GM10847 (cell line): ENCODE data around the gene SAMD11.

Experiments used
- POLR2A ChIP-seq: IDR thresholded peaks from 2 replicates; pipeline ENCODE4 v1.6.1; 2011; ENCODE audit not compliant: insufficient read length; ENCODE audit errors: extremely low read depth

The SAMD11 gene, protein sequence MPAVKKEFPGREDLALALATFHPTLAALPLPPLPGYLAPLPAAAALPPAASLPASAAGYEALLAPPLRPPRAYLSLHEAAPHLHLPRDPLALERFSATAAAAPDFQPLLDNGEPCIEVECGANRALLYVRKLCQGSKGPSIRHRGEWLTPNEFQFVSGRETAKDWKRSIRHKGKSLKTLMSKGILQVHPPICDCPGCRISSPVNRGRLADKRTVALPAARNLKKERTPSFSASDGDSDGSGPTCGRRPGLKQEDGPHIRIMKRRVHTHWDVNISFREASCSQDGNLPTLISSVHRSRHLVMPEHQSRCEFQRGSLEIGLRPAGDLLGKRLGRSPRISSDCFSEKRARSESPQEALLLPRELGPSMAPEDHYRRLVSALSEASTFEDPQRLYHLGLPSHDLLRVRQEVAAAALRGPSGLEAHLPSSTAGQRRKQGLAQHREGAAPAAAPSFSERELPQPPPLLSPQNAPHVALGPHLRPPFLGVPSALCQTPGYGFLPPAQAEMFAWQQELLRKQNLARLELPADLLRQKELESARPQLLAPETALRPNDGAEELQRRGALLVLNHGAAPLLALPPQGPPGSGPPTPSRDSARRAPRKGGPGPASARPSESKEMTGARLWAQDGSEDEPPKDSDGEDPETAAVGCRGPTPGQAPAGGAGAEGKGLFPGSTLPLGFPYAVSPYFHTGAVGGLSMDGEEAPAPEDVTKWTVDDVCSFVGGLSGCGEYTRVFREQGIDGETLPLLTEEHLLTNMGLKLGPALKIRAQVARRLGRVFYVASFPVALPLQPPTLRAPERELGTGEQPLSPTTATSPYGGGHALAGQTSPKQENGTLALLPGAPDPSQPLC

DNA sequence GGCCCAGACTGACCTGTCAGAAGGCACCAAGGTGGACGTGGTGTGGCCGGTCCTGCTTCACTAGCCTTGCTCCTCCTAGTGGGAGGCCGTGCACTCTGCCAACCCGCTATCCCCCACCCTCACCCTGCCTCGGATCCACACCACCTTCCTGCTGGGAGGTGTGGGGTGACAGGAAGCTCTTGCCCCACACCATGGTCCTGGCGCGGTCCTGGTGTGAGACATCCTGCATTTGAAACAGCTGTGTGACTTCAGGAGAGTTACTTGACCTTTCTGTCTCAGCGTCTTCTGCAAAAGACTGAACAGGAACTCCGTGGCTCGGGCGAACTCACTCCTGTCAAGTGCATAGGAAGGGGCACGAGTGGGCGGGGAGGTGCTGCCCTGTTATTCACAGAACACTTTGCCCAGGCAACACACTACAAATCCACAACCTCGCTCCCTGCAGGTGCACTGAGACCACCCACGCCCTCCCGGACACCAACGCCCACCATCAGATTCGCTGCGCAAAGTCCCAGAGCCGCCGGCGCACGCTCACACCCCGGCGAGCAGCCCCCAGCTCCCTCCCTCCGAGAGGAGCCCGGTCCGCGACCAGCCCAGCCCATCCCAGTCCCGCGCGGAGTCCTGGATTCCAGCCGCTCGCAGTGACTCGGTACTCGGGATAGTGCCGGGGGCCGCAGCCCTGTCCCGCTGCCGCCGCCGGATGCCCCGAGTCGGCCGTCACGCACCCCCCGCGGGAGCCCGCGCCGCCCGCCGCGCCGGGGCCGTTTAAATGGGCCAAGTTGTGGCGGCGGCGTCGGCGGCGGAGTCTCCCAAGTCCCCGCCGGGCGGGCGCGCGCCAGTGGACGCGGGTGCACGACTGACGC lies at the start of gene SAMD11:
TSS of gene SAMD11 (plus strand) at position 793 of the 860 bp plus-strand sequence. CDS start 509 bp downstream, outside the sequence.
- no peak for TF ChIP-seq POLR2A

DNA sequence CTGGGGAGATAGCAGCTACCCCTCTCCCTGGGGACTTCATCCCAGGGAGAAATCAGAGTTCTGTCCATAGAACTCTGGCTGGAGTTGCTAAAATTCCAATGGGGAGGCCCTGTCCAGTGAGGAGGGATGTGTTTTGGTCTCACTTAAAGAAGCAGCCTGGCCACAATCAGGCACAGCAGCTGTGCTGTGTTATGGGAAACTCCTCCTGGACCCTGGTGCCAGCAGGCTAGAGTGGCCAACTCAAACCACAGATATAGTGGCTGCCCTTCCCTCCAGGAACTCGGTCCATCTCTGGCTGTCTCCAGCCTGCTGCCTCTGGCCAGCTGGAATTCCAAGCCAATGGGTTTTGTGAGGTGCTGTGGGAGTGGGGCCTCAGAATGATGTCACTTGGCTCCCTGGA lies 37.4 kb upstream of the SAMD11 start:
- no peak for TF ChIP-seq POLR2A

DNA sequence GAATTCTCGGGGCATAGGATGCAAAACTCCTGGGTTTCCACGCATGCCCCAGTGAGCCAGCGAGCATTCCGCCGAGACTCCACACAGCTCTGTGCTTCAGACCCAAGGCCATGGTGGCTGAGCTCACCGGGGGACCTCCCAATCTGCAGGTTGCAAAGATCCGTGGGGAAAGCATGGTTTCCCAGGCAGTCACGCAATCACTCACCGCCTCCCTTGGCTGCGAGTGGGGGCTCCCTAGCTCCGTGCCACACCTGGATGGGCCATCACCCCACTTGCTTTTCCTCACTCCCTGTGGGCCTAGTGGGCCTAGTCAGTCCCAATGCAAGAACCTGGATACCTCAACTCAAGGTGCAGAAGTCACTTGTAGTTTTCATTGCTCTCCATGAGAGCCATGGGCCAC lies 37.0 kb upstream of the SAMD11 start:
- TF ChIP-seq POLR2A, result no peak

DNA sequence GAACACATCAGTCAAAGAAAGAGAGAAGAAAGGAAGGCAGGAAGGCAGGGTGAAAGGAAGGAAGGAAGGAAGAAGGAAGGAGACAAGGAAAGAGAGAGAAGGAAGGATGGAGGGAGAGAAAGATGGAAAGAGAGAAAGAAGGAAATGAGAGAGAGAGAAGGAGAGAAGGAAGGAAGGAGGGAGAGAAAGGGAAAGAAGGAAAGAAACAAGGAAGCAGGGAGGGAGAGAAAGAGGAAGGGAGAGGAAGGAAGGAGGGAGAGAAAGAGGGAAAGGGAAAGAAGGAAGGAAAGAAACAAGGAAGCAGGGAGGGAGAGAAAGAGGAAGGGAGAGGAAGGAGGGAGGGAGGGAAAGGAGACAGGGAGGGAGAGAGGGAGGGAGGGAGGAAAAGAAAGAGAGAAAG lies 35.4 kb upstream of the SAMD11 start:
- no peak for TF ChIP-seq POLR2A

DNA sequence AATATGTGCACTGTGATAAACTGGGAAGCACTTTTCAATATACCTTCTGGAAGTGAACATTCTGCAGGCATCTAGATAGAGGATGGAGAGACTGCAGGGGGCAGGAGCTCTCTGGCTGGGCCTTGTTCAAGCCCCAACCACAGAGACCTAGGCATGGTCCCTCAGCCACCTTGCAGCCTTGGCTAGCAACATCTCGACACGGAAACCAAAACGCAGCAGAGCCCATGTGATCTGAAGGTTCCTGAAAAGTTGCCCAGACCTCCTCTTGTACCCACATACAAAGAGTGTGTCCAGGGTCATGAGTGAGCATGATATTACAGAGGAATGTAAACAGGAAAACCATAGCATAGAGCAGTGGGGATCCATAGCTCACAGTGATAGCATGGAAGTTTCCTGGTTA lies 33.1 kb upstream of the SAMD11 start:
- no peak for TF ChIP-seq POLR2A

DNA sequence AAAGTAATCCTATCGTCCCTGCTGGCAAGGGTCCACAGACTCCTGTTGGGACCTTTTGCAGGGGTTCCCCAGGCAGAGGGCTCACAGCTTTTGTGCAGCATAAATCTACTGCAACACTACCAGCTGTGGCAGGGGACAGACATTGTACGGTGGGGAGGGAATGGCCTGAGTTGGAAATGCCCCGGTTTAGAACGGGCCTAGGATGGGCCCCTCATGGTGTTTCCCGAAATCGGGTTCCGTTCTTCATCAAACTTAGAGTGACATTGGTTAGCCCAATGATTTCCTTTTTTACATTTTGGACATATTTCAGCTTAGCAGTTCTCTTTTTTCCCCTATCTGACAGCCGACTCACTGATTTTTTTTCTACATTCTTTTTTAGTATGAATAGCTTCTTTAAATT lies 26.5 kb upstream of the SAMD11 start:
- no peak for TF ChIP-seq POLR2A

DNA sequence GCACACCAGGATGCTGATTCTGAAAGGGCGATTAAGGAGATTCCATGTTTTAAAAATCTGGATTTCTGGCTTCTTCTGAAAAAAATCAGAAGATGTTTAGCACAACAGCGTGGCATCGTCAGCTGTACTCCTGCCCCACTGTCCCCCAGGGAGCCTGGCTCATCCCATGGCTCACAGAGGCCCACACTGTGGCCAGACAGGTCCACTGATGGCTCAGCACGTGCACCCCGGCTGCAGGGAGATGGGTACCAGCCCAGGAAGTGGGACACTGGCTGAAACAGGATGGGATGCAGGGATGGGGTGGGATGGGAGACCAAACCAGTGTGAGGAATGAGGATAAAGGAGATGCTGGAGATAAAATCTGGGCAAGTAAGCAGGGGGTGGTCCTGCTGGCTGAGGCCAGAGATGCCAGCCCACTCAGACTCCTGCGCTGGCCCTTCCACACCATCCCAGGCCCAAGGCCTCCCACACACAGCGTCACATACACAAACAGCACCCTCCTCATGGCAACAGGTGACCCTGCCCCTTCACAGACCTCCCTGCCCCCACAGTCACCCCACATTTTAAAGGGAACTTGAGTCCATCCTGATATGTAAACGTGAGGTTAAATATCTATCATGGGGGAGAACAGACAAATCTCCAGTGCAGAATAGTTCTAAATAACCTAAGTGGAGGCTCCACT lies 23.9 kb upstream of the SAMD11 start:
- TF ChIP-seq POLR2A, result no peak

DNA sequence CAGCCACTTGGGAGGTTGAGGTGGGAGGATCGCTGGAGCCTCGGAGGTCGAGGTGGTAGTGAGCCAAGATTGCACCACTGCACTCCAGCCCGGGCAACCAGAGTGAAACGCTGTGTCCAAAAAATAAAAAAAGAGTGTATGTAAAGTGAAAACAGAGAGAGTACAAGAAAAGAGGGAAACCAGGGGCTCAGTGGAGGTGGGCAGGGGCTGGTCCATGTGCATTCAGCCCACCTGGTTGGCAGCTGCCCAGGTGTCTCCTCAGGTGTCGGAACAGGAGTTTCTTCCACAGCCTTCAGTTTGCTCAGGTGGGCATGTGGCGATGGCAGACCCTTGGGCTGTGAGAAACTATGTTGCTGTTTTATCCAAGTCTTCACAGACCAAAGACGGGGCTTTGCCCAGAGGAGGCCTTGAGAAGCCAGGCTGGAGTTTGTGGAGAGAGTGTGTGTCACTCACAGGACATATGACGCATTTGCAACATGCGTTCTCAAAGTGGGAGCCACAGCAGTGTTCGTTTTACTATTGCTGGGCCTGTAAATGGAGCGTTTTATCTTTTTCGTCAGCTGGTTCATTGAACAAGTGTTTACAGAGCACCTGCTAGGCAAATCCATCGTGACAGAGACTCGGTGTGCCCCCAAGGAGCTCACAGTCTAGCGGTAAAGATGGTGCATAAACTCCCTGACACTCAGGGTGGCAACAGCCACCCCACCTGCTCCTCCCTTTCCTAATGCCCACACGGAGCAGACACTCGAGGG lies 22.4 kb upstream of the SAMD11 start:
- no peak for TF ChIP-seq POLR2A

DNA sequence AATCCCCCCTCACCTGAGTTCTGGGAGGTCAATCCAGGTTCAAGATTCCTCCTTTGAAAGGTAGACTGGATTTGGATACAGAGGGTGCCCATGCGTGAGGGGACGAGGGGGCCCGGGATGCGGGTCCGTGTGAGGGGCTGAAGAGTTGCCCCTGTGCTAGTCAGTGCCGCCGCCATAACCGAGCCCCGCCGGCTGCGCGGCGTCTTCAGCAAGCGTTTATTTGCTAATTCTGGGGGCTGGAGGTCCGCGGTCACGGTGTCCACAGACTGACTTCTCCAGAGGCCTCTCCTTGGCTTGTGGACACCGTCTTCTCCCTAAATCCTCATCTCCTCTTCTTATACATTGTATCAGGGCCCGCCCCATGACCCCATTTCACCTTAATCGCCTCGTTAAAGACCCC lies 20.9 kb upstream of the SAMD11 start:
- TF ChIP-seq POLR2A, result no peak

DNA sequence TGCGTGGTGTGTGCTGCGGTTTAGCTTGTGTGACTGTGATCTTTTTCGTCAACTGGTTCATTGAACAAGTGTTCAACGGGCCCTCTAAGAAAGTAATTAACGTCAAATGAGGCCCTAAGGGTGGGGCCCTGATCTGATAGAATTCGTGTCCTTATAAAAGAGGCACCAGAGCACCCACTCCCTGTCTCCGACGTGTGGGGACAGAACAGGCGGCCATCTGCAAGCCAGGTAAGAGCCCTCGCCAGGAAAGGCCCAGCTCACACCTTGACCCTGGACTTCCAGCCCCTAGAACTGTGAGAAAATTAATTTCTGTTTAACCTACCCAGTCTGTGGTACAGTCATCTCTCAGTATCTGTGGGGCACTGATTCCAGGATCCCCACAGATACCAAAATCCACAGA lies 20.4 kb upstream of the SAMD11 start:
- TF ChIP-seq POLR2A, result no peak

DNA sequence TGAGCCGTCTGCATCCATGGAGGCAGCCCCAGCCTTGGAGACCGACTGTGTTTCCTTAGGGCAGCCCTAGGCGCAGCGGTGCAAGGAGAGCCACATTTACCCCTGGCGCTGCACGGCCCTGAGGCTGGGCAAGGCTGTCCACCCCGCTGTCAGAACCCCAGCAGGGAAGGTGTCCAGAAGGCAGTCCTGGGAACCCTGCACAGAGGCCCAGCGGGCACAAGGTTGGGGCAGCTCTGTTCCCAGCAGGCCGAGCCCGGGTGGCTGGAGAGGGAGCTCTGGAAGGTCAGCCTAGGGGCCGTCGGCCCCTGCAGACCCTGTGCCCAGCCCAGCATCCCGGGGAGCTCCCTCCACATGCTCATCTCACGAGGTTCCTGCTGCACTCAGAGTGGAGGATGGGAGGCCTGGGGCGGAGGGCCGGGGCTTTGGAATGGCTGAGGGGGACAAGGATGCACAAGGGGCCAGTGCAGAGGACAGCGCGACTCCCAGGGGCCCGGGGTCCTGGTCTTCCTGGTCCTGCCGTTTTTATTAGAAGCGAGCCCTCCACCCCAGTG lies 19.9 kb upstream of the SAMD11 start:
- TF ChIP-seq POLR2A, result no peak

DNA sequence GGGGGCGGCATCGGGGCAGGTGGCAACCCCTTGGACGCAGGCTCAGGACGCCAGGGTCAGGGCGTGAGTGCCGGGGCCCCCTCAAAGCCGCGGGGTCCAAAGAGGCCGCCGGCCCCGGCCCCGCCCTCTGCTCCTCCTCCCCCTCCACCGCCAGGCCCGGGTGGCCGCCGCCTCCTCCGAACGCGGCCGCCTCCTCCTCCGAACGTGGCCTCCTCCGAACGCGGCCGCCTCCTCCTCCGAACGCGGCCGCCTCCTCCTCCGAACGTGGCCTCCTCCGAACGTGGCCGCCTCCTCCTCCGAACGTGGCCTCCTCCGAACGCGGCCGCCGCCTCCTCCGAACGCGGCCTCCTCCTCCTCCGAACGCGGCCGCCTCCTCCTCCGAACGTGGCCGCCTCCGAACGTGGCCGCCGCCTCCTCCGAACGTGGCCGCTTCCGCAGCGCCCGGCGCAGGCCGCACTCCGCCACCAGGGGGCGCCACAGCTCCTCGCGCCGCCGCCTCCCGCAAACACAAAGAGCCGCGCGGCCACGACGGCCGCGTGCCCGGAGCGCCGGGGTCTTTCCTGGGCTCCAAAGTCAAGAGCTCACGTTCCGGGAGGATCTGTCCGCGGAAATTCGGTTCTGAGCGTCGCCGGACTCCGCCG lies 19.3 kb upstream of the SAMD11 start:
- TF ChIP-seq POLR2A, result no peak

DNA sequence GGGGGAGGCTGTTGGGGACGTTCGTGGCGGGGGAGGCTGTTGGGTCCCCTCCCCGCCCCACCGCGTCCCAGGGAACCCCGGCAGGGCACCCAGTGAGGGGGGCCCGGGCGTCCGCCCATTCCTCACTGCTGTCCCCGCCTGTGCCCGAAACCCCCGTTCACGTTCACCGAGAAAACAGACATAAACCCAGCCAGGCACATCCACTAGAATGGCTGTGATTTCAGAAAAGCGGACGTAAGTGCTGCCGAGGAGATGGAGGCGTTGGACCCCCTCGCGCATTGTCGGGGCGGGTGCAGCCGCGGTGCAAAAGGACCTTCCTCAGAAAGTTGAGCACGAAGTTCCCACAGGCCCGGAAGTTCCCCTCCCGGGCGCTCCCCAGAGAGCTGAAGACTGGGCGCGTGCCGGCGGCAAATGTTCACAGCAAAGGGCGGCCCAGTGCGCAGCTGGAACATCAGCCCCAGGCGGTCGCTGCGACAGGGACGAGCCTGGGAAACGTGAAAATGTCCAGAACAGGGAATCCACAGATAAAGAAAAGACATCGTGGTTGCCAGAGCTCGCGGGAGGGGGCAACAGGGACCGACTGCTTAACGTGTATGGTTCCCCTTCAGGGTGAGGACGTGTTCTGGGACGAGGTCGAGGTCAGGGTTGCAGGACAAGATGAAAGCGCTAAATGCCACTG lies 18.5 kb upstream of the SAMD11 start:
- no peak for TF ChIP-seq POLR2A
